ENCODE data around the gene WDR72.

DNA sequence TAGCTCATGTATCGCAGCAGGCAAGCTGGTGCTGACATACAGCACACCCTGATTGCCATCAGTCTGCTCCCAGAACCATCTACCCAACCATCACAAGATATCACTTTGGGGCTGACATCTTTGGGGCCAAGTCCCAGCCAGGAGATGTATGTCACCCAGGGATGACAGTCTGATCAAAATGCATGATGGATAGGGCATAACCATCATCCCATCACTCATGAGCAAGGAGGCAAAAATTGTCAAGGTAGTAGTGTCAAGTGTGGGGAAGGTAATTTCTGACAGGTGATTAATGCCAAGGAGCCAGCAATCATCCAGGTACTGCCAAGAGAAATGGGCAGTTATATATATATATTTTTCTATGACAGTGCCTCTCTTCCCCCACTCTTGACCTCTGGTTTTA, 277.4 kb downstream of the WDR72 start:
- TF ChIP-seq CTCF (IDR thresholded peaks at IDR 0.05): no peak
- TF ChIP-seq POLR2A (IDR thresholded peaks at IDR 0.05): no peak

Data from right lobe of liver (tissue), 4 donors.